GM12878 (cell line): ENCODE data around the gene RANBP3. TPM values are rescaled to one million over a fixed set of nuclear protein-coding genes. Genes with fewer than 3 reads are reported as not detected.

Experiments used
- ATAC-seq: fragments of 200-7000 bp; cut with Tn5 transposase; 3 replicates; pipeline ENCODE4 v1.9.1; 2020; ENCODE audit warnings: mild to moderate bottlenecking, moderate library complexity
- BruUV-seq: library from RNA; stranded (reverse); fragments of 400-500 nt; replicated peaks from 2 replicates; lab custom pipeline; 2021; lab: Mats Ljungman, UMichigan
- CTCF ChIA-PET: fragments of 300-600 bp; sonication (Branson Sonifier 250); formaldehyde crosslinking; extraction: SDS; loops from one replicate; lab custom pipeline; 2021; ENCODE audit warnings: inconsistent platforms; lab: Yijun Ruan, JAX
- POLR2A ChIA-PET: fragments of 350-600 bp; formaldehyde crosslinking; extraction: SDS; loops from one replicate; lab custom pipeline; 2021; ENCODE audit warnings: inconsistent platforms; lab: Charles Lee
- RAD21 ChIA-PET: fragments of 300-600 bp; sonication (Branson Sonifier 250); formaldehyde crosslinking; loops from one replicate; lab custom pipeline; 2023; ENCODE audit warnings: antibody characterized with exemption; ENCODE audit not compliant: unreplicated experiment; lab: Charles Lee
- SMC1A ChIA-PET: fragments of 300-600 bp; sonication (Branson Sonifier 250); formaldehyde crosslinking; loops from one replicate; lab custom pipeline; 2023; ENCODE audit not compliant: unreplicated experiment, uncharacterized antibody; lab: Charles Lee
- DNase-seq: peaks from one replicate; pipeline ENCODE4 v3.0.0-alpha.2; 2011; ENCODE audit warnings: low read depth, low spot score
- FAIRE-seq: peaks from 3 replicates; lab custom pipeline; 2011; peaks lifted over from hg19 to GRCh38; lab: Jason Lieb, UNC
- H2AFZ ChIP-seq: 2 replicates; pipeline ENCODE4 v1.6.0; 2011; ENCODE audit warnings: low read depth, low read length, control low read depth; ENCODE audit not compliant: control insufficient read depth
- H3K27ac ChIP-seq: 2 replicates; pipeline ENCODE4 v1.5.1; 2011; ENCODE audit warnings: control low read depth; ENCODE audit not compliant: control insufficient read depth, insufficient read depth
- H3K27me3 ChIP-seq, 2 experiments: replicated peaks in 1 of 2; 2 replicates each; pipeline versions ENCODE4 v1.6.0 to v1.6.1; 2011; ENCODE audit warnings: low read length in 1 of 2; ENCODE audit not compliant: control insufficient read depth in 2 of 2, insufficient read depth in 2 of 2
- H3K36me3 ChIP-seq, 2 experiments: 2 replicates each; pipeline ENCODE4 v1.5.1; 2011; ENCODE audit warnings: low read length in 1 of 2; ENCODE audit not compliant: control insufficient read depth in 2 of 2, insufficient read depth in 2 of 2
- H3K4me1 ChIP-seq: 2 replicates; pipeline ENCODE4 v1.6.1; 2011; ENCODE audit warnings: mild to moderate bottlenecking, low read length, moderate library complexity, mixed read lengths; ENCODE audit not compliant: control insufficient read depth, insufficient read depth
- H3K4me2 ChIP-seq: 2 replicates; pipeline ENCODE4 v1.6.0; 2011; ENCODE audit warnings: control low read depth; ENCODE audit not compliant: control insufficient read depth, insufficient read depth
- H3K4me3 ChIP-seq: fragments of 200-600 bp; sonication (generic); 2 replicates; pipeline ENCODE4 v1.5.1; 2016
- H3K79me2 ChIP-seq: 2 replicates; pipeline ENCODE4 v1.6.0; 2011; ENCODE audit warnings: low read length; ENCODE audit not compliant: control insufficient read depth, insufficient read depth
- H3K9ac ChIP-seq: 2 replicates; pipeline ENCODE4 v1.8.0; 2011; ENCODE audit warnings: low read length, control low read depth, mixed read lengths; ENCODE audit not compliant: control insufficient read depth, insufficient read depth
- H3K9me3 ChIP-seq: replicated peaks from 3 replicates; pipeline ENCODE4 v1.5.1; 2011; ENCODE audit warnings: mild to moderate bottlenecking, low read length; ENCODE audit not compliant: control insufficient read depth, insufficient read depth
- H4K20me1 ChIP-seq: 2 replicates; pipeline ENCODE4 v1.6.0; 2011; ENCODE audit not compliant: control insufficient read depth, insufficient read depth
- BACH1 ChIP-seq: fragments of 450-650 bp; IDR thresholded peaks from 2 replicates; pipeline ENCODE4 v1.6.1; 2017; ENCODE audit warnings: mild to moderate bottlenecking, borderline replicate concordance
- BCLAF1 ChIP-seq: fragments of 450-650 bp; IDR thresholded peaks from 2 replicates; pipeline ENCODE4 v1.6.1; 2017; ENCODE audit warnings: antibody characterized with exemption, mild to moderate bottlenecking, moderate library complexity
- BHLHE40 ChIP-seq, 2 experiments: fragments of 450-650 bp in 1 of 2; IDR thresholded peaks; 2 replicates each; pipeline ENCODE4 v1.6.1; 2011 to 2017; ENCODE audit warnings: low read depth in 2 of 2, borderline replicate concordance in 1 of 2, improper control_type of control experiment in 1 of 2, low read length in 1 of 2, mild to moderate bottlenecking in 1 of 2
- EGR1 ChIP-seq, 2 experiments: IDR thresholded peaks; 1 replicate in 1 of 2; 2 replicates in 1 of 2; pipeline ENCODE4 v1.6.1; 2011 to 2012; ENCODE audit warnings: low read depth in 2 of 2, low read length in 2 of 2, borderline replicate concordance in 1 of 2, mild to moderate bottlenecking in 1 of 2, moderate library complexity in 1 of 2
- ELK1 ChIP-seq: IDR thresholded peaks from 2 replicates; pipeline ENCODE4 v1.6.1; 2012; ENCODE audit warnings: low read depth, low read length, improper control_type of control experiment
- FOS ChIP-seq: IDR thresholded peaks from 3 replicates; pipeline ENCODE4 v1.6.1; 2011; ENCODE audit warnings: borderline replicate concordance; ENCODE audit not compliant: insufficient read length; ENCODE audit errors: extremely low read depth
- FOXK2 ChIP-seq: fragments of 450-650 bp; IDR thresholded peaks from 2 replicates; pipeline ENCODE4 v1.6.1; 2017; ENCODE audit warnings: mild to moderate bottlenecking, moderate library complexity
- FOXM1 ChIP-seq: IDR thresholded peaks from 2 replicates; pipeline ENCODE4 v1.6.1; 2012; ENCODE audit warnings: low read depth, mild to moderate bottlenecking, inconsistent platforms, low read length, moderate library complexity
- GABPA ChIP-seq: IDR thresholded peaks from 2 replicates; pipeline ENCODE4 v1.6.1; 2014; ENCODE audit warnings: antibody characterized with exemption, low read depth, mild to moderate bottlenecking, inconsistent platforms
- IKZF2 ChIP-seq, 2 experiments: fragments of 450-650 bp; IDR thresholded peaks; 2 replicates each; pipeline ENCODE4 v1.6.1; 2017; ENCODE audit warnings: mild to moderate bottlenecking in 2 of 2, moderate library complexity in 2 of 2
- JUND ChIP-seq: IDR thresholded peaks from 2 replicates; pipeline ENCODE4 v1.6.1; 2012; ENCODE audit warnings: low read depth, mild to moderate bottlenecking, low read length, improper control_type of control experiment, moderate library complexity
- MYC ChIP-seq: IDR thresholded peaks from 2 replicates; pipeline ENCODE4 v1.6.1; 2011; ENCODE audit warnings: mild to moderate bottlenecking, low read length, moderate library complexity, inconsistent platforms; ENCODE audit not compliant: insufficient read depth, insufficient replicate concordance, insufficient read length, severe bottlenecking
- NR2C1 ChIP-seq: fragments of 450-650 bp; IDR thresholded peaks from 2 replicates; pipeline ENCODE4 v1.6.1; 2017; ENCODE audit warnings: antibody characterized with exemption, mild to moderate bottlenecking, moderate library complexity
- PAX8 ChIP-seq: fragments of 450-650 bp; IDR thresholded peaks from 2 replicates; pipeline ENCODE4 v1.6.1; 2017; ENCODE audit warnings: mild to moderate bottlenecking, moderate library complexity
- PML ChIP-seq: IDR thresholded peaks from 2 replicates; pipeline ENCODE4 v1.6.1; 2012; ENCODE audit warnings: low read length, inconsistent platforms
- RAD21 ChIP-seq: IDR thresholded peaks from 2 replicates; pipeline ENCODE4 v1.6.1; 2011; ENCODE audit warnings: mild to moderate bottlenecking, low read depth, low read length, moderate library complexity; ENCODE audit not compliant: insufficient read depth
- ZNF274 ChIP-seq: IDR thresholded peaks from one replicate; pipeline ENCODE4 v1.8.0; 2011; ENCODE audit not compliant: insufficient read length, insufficient read depth
- ZZZ3 ChIP-seq: IDR thresholded peaks from 2 replicates; pipeline ENCODE4 v1.6.1; 2011; ENCODE audit warnings: low read depth; ENCODE audit not compliant: control insufficient read depth, insufficient read length
- WGBS: methylation state at CpG from one replicate; pipeline ENCODE4 v1.1.6; 2016; ENCODE audit warnings: low lambda C conversion rate; ENCODE audit not compliant: insufficient replicate concordance, insufficient coverage; ENCODE audit errors: missing lambda C conversion rate; 5-methylcytosine and 5-hydroxymethylcytosine counted together
- in situ Hi-C: fragments of 300-500 bp; cut with MboI; formaldehyde crosslinking; loops from 9 replicates; pipeline ENCODE4 v1.14.3; 2018; ENCODE audit warnings: mixed read lengths
- intact Hi-C: fragments of 100-400 bp; cut with micrococcal nuclease; formaldehyde crosslinking; loops from one replicate; pipeline ENCODE4 v1.14.2; 2022; ENCODE audit not compliant: unreplicated experiment
- polyA plus RNA-seq, 11 experiments: library from polyadenylated mRNA; depleted of rRNA in 4 of 11; unstranded in 6 of 11; stranded (reverse) in 5 of 11; fragments of >200 nt; fragmentation: Nextera tagmentation in 4 of 11; fragmentation: Illumina TruSeq in 1 of 11; extraction: Ambion mirVana in 4 of 11; extraction: Trizol in 1 of 11; gene quantifications; 1 replicate in 1 of 11; 2 replicates in 10 of 11; pipeline versions ENCODE4 v1.2.1 to v1.2.3, GENCODE V29; 2011 to 2016; ENCODE audit warnings: inconsistent platforms in 2 of 11, missing spikeins in 2 of 11, low read depth in 1 of 11
- total RNA-seq, 4 experiments: library from RNA; depleted of rRNA in 3 of 4; stranded (reverse); fragments of >200 nt in 3 of 4; fragmentation: Illumina TruSeq in 1 of 4; extraction: Trizol in 1 of 4; gene quantifications; 2 replicates each; pipeline versions ENCODE4 v1.2.1 to v1.2.3, GENCODE V29; 2013 to 2021
- TF ChIP-seq, protein P1 (sequence below): fragments of 450-650 bp; conservative IDR thresholded peaks from 2 replicates; pipeline ENCODE4 v1.6.1; 2017; ENCODE audit warnings: mild to moderate bottlenecking, moderate library complexity

Gene RANBP3
- total and polyA plus RNA-seq, 10 of the 15 experiments (the other 5 are each of a cell fraction or from before 2014, with no cell fraction given) = 1.1 to 81.6 (median 60.0) TPM

DNA sequence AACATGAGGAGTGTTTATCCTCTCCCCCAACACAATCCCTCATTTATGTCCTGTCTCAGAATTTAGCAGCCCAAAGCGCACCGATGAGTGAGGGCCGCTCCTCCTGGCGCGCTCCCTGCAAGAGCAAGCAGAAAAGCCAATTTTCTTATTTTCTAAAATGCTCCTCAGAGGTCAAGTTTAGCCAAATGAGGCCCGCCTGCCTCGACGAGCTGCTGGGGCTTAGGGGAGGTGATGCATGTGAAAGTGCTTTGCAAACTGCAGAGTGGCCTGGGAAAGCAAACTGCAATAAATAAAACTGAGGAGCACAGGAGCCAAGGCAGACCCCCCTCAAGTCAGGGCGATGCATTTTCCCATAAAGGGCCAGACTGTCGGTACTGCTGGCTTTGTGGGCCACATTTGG, 34.9 kb downstream of the RANBP3 start:
- ChIA-PET RAD21 (no interaction called here), POLR2A (no interaction called here), SMC1A (no interaction called here), CTCF (no interaction called here)
- Histone ChIP-seq H3K27me3 (no peaks in the 10 kb centered on the region), H3K27ac (no peak overlapping the region), H4K20me1 (no peaks in the 10 kb centered on the region), H3K36me3 (peaks cover 11 to 22% of the 10 kb centered on the region in 2 experiments; a peak in 3 of 4 replicates), H2AFZ (no peak overlapping the region), H3K4me2 (no peak overlapping the region), H3K9me3 (no peaks in the 10 kb centered on the region), H3K4me1 (no peaks in the 10 kb centered on the region), H3K79me2 (peaks cover 6% of the 10 kb centered on the region; the same call in 1 of the 2 replicates), H3K9ac (no peak overlapping the region), H3K4me3 (no peak overlapping the region)
- in situ Hi-C loops (no loop called here), intact Hi-C loops (no loop called here)
- DNase-seq (no peak), ATAC-seq (no peak), FAIRE-seq (no peak)
- BruUV-seq = no TSS peak
- TF ChIP-seq ELK1 (no peak), BCLAF1 (no peak), FOXK2 (no peak), NR2C1 (no peak), JUND (no peak), PML (no peak), ZNF274 (no peak), BACH1 (no peak), RAD21 (no peak), IKZF2 (IDR thresholded peaks at IDR 0.05) (no peak), PAX8 (no peak), MYC (no peak), EGR1 (IDR thresholded peaks at IDR 0.05; ENCODE audit: borderline replicate concordance in 1 of 2, low read depth in 2 of 2, low read length in 2 of 2) (no peak), FOS (no peak), GABPA (no peak), FOXM1 (no peak), ZZZ3 (no peak), BHLHE40 (IDR thresholded peaks at IDR 0.05; ENCODE audit: borderline replicate concordance in 1 of 2, low read depth in 2 of 2, low read length in 1 of 2) (no peak)
- TF ChIP-seq, protein P1, sequence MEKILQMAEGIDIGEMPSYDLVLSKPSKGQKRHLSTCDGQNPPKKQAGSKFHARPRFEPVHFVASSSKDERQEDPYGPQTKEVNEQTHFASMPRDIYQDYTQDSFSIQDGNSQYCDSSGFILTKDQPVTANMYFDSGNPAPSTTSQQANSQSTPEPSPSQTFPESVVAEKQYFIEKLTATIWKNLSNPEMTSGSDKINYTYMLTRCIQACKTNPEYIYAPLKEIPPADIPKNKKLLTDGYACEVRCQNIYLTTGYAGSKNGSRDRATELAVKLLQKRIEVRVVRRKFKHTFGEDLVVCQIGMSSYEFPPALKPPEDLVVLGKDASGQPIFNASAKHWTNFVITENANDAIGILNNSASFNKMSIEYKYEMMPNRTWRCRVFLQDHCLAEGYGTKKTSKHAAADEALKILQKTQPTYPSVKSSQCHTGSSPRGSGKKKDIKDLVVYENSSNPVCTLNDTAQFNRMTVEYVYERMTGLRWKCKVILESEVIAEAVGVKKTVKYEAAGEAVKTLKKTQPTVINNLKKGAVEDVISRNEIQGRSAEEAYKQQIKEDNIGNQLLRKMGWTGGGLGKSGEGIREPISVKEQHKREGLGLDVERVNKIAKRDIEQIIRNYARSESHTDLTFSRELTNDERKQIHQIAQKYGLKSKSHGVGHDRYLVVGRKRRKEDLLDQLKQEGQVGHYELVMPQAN = no peak
- WGBS = 97% methylated on average over 10 of the region's 10 CpGs
